Jurkat, Clone E6-1 (cell line): Measurements from ENCODE around the gene TRIM8.

Source experiments
- DNase-seq: peaks from one replicate; pipeline ENCODE4 v3.0.0-alpha.2; 2011; ENCODE audit warnings: low read depth, low spot score
- H3K4me3 ChIP-seq: 2 replicates; pipeline ENCODE4 v1.5.1; 2011; ENCODE audit warnings: mild to moderate bottlenecking, low read length, control low read depth, moderate library complexity

TRIM8 gene

GRCh38 chr10:102647443-102648268 is 3.4 kb downstream of the TRIM8 start:
- H3K4me3 ChIP-seq, result no peak overlapping the region
- DNase-seq, result no peak

DNA sequence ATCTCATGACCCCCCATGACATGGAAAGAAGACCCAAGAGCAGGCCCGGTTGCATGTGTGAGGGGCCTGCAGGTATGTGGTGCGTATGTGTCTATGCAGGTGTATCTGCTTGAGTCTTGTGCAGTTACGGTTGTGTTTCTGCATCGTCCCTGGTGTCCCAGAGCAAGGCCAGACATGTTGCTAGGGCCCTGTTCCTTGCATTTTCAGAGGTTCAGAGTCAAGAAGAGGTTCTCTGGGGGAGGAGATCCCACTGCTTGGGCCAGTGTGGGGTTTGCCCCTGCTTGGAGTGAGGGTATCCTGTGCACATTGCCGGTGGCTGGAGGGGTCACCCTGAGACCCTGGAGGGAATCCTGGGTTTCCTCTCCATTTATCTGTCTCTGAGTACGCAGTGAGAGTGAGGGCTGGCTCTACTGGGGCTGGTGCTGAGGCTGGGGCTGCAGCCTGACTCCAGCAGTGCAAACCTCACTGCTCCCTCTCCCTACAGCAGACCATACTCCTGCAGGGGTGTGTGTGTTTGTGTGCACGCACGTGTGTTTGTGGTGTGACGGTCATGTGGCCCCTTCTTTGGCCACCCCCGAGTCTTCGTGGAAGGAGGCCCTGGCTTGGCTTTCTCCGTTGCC is 4.1 kb downstream of the TRIM8 start:
- DNase-seq, result no peak

GRCh38 chr10:102648889-102649796 is 4.9 kb downstream of the TRIM8 start:
- DNase-seq, result no peak
- no peak overlapping the region for H3K4me3 ChIP-seq

More for the DNA sequence above, 4.1 kb downstream of the TRIM8 start:
- H3K4me3 ChIP-seq, result no peak overlapping the region

DNA sequence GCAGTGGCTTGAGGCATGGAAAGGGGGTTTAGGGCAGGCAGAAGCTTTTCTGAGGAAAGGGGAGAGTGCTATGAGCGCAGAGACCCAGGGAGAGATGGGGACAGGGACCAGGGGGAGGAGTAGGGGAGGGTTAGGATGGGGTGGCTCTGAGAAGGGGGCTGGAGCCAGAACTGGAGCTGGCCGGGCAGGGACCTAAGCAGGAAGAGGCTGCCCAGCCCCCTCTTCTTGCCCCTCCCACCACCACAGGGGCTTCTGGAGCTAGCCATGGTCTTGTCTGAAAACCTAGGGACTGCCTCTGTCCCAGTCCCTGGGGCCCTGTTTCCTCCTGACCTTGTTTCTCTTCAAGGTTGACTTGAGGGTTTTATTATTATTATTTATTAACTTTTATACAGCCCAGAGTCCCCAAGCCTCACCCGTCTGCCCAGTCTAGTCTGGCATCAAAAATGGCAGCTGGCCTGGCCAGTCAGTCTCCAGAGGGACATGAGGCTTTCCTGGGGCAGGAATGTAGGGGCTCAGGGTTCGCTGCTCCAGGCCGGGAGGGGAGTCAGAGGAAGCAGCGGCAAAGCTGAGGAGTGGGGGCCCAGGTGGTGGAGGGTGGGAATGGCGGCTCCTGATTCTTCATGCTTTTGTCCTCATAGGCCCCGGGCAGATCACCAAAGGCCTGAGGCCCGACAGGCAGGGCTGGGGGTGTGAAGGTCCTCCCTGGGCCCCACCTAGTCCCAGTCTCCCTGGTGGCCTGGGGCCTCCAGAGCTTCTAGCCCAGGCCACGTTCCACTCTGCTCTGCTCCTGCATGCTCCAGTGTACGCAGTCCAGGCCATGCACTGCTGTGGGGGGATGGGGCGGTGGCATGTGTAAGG is 5.7 kb downstream of the TRIM8 start:
- DNase-seq, result no peak
- H3K4me3 ChIP-seq, result no peak overlapping the region

- H3K4me3 ChIP-seq, result no peak overlapping the region
- no peak for DNase-seq
Measured at GRCh38 chr10:102650655-102651454, 6.6 kb downstream of the TRIM8 start.

DNA sequence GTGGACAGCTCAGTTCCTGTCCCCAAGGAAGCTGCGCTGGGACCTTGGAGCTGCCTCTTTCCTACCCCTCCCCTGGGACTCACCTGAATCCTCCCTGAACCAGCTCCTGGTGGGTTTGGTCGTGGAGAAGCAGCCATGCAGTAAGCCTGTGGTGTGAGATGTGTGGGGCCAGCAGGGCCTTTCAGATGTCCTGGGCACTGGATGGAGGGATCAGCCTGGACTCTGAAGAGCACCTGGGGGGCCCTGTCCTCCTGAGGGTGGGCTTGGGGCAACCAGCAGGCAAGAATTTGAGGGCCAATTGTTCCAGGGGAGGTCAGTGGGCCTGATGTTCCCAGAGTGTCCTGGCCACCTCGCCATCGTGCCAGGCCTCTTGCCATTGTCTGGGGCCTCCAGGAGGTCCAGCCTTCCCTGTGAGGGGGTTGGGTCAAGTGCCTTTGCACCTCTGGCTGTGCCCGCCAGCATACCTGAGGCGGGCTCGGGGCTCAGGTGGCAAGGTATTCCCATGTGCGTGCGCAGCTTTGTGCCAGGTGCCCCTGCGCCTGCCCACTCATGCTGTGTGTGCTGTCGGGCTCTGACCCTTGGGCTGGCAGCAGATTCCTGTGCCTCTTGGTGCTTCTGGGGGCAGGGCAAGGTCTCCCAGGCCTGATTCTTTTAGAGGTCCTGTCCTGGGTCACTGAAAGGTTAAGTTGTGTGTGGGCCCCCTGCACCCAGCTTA is 7.3 kb downstream of the TRIM8 start:
- H3K4me3 ChIP-seq, result peak overlapping the region; percentile 27
- DNase-seq, result no peak

DNA sequence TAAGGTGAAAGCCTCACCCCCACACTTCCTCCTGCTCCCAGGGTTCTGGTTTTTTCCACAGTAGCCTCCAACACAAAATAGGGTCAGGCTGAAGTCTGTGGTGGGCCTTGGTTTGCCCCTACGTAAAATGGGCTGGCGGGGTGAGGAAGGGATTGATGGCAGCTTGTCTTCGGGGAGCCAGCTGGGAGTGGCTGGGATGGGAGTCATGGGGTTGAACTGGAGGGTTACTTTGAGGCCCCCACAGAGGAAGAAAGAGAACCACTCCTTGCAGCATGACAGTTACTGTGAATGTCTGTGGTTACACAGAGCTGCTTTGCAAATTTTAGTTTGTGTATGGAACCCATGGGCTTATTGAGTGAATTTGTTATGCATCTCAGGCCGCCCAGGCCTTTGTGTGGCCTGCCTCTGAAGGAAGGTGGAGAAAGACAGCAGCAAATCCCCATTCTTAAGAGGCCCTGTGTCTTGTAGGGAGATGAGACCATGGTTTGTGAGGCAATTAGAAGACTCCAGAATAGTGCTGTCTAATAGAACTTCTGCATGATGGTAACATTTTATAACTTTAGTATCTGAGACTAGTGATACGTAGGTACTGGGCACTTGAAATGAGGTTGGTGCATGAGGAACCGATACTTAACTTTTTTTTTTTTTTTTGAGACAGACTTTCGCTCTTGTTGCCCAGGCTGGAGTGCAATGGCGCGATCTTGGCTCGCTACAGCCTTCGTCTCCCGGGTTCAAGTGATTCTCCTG is 8.1 kb downstream of the TRIM8 start:
- peak overlapping the region; percentile 27 for H3K4me3 ChIP-seq
- peak; percentile 72 for DNase-seq

DNA sequence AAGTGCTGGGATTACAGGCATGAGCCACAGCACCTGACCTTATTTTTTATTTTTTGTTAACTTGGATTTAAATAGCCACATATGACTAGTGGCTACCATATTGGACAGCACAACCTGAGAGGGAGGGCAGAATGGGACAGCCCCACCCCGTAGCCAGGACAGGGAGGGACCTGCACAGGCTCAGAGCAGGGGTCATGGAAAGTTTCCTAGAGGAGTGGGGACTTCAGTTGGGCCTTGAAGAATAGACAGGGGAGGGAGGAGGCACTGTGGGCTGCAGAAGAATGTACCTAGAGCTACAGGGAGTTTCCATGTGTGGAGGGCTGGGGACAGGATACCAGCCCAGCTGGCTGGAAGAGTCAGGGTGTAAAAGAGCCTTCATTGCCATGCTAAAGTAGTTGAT is 8.8 kb downstream of the TRIM8 start:
- no peak for DNase-seq
- no peak overlapping the region for H3K4me3 ChIP-seq

DNA sequence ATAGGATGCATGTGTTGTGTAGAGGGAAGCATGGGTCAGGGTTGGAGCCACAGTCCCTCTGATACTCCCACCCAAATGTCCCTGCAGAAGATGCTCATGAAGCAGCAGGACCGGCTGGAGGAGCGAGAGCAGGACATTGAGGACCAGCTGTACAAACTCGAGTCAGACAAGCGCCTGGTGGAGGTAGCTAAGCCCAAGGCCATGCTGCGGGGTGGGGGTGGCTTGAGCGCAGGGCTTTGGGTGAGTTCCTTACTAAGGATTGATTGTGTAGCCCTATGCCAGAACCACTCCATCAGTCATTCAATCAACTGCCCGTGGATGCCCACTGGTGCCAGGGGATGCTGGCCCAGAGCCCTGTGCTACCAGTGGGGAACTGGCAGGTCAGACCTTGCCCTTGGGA is 10.3 kb downstream of the TRIM8 start:
- H3K4me3 ChIP-seq, result no peak overlapping the region
- no peak for DNase-seq

DNA sequence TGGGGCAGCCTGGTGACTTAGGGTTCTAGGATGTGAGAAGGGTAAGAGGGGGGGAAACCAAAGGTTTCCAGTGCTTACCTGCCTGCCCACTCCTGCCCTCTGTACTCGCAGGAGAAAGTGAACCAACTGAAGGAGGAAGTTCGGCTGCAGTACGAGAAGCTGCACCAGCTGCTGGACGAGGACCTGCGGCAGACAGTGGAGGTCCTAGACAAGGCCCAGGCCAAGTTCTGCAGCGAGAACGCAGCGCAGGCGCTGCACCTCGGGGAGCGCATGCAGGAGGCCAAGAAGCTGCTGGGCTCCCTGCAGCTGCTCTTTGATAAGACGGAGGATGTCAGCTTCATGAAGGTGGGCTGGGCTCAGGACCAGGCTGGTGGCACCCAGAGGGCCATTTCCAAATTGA is 10.7 kb downstream of the TRIM8 start:
- H3K4me3 ChIP-seq, result no peak overlapping the region

GRCh38 chr10:102656026-102656425 is 11.7 kb downstream of the TRIM8 start:
- no peak overlapping the region for H3K4me3 ChIP-seq
- no peak for DNase-seq

More for the DNA sequence above, 10.7 kb downstream of the TRIM8 start:
- DNase-seq, result no peak

- no peak overlapping the region for H3K4me3 ChIP-seq
- no peak for DNase-seq
Measured at GRCh38 chr10:102656791-102657371, 12.6 kb downstream of the TRIM8 start.

DNA sequence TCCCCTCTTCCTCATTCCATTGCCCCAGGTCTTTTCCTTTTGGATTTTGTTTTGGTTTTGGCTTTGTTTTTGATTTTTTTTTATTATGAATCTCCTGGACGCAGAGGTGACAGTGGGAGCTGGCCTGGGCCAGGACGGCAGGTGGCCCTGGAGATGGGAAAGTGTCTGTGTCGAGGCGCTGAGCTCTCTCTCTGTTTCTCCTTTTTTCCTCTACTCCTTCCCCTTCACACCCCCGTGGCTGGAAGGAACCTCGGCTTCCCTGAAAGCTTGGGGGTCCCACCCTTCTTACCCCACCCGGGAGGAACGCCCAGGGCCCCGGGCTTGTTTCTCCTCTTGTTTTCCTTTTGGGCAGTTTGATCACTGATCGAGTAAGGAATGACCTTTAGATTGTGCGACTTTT is 13.2 kb downstream of the TRIM8 start:
- no peak for DNase-seq
- H3K4me3 ChIP-seq, result no peak overlapping the region

- no peak for DNase-seq
Measured at GRCh38 chr10:102657984-102658724, 13.9 kb downstream of the TRIM8 start.

DNA sequence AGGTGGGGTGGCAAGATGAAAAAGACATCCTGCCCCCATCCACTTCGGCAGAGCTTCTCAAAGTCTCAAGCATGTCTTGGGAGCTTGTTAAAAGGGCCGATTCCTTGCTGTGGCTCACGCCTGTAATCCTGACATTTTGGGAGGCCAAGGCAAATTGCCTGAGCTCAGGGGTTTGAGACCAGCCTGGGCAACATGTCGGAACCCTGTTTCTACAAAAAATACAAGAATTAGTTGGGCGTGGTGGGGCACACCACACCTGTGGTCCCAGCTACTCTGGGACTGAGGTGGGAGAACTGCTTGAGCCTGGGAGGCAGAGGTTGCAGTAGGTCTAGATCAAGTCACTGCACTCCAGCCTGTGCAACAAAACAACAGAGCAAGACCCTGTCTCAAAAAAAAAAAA is 14.5 kb downstream of the TRIM8 start:
- H3K4me3 ChIP-seq, result no peak overlapping the region
- no peak for DNase-seq

More at GRCh38 chr10:102657984-102658724, 13.9 kb downstream of the TRIM8 start:
- H3K4me3 ChIP-seq, result no peak overlapping the region
